Esophagus squamous epithelium (tissue), 4 donors: Measurements from ENCODE around the gene ARHGAP8.

Experiments
- POLR2A ChIP-seq, 4 donors: fragments of 450-650 bp; IDR thresholded peaks; one replicate each; pipeline ENCODE4 v1.6.1; 2017; ENCODE audit warnings: antibody characterized with exemption in 4 of 4, mild to moderate bottlenecking in 4 of 4, moderate library complexity in 3 of 4
- TF ChIP-seq, protein P1 (sequence below), 6 experiments: fragments of 450-650 bp in 4 of 6; fragments of 200-600 bp in 2 of 6; sonication (generic) in 2 of 6; IDR thresholded peaks; one replicate each; pipeline ENCODE4 v1.5.1; 2016 to 2019; ENCODE audit warnings: antibody characterized with exemption in 6 of 6, mild to moderate bottlenecking in 4 of 6, moderate library complexity in 4 of 6

DNA sequence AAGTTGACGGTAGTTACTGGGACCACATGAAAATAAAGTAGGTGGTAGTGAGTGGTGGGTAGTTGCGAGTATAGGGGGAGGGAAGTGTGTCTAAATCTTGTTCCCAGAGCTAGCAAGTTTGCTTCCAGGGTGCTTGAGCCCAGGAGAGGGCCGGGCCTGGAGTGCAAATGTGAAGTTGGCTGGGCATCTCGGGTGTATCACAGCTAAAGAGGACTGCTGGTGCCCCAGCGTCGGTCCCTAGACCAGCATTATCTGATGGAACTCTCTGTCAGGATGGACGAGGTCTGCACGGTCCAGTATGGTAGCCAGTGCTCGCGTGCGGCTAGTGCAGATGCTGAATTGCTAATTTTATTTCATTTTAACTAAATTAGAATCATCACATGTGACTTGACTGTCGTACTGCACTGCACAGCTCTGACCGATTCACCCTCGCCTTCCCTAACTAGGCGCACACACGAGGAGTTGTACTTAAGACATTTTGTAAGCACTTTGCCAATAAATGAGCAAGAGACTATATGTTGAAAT lies 75.4 kb downstream of the ARHGAP8 start:
- TF ChIP-seq, protein P1, sequence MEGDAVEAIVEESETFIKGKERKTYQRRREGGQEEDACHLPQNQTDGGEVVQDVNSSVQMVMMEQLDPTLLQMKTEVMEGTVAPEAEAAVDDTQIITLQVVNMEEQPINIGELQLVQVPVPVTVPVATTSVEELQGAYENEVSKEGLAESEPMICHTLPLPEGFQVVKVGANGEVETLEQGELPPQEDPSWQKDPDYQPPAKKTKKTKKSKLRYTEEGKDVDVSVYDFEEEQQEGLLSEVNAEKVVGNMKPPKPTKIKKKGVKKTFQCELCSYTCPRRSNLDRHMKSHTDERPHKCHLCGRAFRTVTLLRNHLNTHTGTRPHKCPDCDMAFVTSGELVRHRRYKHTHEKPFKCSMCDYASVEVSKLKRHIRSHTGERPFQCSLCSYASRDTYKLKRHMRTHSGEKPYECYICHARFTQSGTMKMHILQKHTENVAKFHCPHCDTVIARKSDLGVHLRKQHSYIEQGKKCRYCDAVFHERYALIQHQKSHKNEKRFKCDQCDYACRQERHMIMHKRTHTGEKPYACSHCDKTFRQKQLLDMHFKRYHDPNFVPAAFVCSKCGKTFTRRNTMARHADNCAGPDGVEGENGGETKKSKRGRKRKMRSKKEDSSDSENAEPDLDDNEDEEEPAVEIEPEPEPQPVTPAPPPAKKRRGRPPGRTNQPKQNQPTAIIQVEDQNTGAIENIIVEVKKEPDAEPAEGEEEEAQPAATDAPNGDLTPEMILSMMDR (IDR thresholded peaks at IDR 0.05), result no peak
- no peak for TF ChIP-seq POLR2A (IDR thresholded peaks at IDR 0.05)
